ENCODE results near the gene PRX.
A peak's percentile ranks its signal among the peaks of the same experiment; 100 is the strongest.
"Not testable (repeated sequence)": the region's sequence is repeated elsewhere in the genome, so short reads cannot be mapped to it uniquely, and the experiment has no call there.

PRX gene

GRCh38 chr19:40432760-40433159 lies 19.6 kb upstream of the PRX start:
- DNase-seq, result not testable (repeated sequence)

GRCh38 chr19:40431698-40432097 lies 18.5 kb upstream of the PRX start:
- no peak for DNase-seq

DNA sequence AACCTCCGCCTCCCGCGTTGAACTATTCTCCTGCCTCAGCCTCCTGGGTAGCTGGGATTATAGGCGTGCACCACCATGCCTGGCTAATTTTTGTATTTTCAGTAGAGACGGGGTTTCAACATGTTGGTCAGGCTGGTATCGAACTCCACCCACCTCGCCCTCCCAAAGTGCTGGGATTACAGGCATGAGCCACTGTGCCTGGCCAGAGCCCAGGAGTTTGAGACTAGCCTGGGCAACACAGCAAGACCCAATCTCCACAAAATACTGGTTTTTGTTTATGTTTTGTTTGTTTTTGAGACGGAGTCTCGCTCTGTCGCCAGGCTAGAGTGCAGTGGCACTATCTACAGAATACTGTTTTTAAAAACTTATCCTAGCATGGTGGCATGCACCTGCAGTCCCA lies 17.1 kb upstream of the PRX start:
- not testable (repeated sequence) for DNase-seq

GRCh38 chr19:40428197-40428596 lies 15.0 kb upstream of the PRX start:
- not testable (repeated sequence) for DNase-seq

GRCh38 chr19:40425450-40426287 lies 12.5 kb upstream of the PRX start, which contains the start of gene SERTAD1:
SERTAD1 (minus strand) TSS chr19:40425992; CDS start chr19:40423546, 2,446 bp downstream.
- DNase-seq, result peak; percentile 97

DNA sequence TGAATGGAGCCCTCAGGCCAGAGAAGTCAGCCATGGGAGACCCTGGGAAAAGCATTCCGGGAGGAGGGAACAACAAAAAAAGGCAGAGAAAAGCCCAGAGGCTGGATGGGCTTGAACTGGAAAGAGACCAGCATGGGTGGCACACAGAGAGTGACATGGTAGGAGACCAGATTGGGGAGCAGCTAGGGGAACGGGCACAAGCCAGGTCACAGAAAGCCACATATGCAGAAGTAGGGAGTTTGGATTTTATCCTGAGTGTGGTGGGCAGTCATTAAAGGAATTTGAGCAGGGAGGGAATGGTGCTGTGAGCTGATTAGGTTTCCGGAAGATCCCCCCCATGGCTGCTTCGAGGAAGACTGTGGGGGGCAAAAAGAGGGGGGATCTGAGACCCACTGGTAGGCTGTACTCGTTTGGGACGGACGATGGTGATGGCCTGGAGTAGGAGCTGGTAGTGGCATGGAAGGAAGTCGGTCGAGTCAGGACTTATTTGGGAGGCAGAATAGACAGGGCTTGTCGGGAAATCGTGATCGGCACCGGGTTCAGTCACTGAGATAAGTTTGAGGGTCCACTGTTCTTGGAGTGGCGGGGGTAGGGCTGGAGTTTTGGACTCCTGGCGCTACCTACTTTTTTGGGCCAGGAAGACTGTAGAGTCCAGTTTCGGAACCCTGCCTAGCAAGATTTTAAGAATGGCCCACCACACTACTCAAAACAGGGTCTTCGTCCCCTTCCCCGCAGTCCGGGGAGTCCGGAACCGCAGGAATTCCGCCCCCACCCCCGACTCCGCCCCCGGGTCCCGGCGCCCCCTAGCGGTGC lies 11.7 kb upstream of the PRX start:
- DNase-seq, result no peak

- DNase-seq, result no peak
These were observed 10.8 kb upstream of the PRX start for GRCh38 chr19:40423938-40424337.

DNA sequence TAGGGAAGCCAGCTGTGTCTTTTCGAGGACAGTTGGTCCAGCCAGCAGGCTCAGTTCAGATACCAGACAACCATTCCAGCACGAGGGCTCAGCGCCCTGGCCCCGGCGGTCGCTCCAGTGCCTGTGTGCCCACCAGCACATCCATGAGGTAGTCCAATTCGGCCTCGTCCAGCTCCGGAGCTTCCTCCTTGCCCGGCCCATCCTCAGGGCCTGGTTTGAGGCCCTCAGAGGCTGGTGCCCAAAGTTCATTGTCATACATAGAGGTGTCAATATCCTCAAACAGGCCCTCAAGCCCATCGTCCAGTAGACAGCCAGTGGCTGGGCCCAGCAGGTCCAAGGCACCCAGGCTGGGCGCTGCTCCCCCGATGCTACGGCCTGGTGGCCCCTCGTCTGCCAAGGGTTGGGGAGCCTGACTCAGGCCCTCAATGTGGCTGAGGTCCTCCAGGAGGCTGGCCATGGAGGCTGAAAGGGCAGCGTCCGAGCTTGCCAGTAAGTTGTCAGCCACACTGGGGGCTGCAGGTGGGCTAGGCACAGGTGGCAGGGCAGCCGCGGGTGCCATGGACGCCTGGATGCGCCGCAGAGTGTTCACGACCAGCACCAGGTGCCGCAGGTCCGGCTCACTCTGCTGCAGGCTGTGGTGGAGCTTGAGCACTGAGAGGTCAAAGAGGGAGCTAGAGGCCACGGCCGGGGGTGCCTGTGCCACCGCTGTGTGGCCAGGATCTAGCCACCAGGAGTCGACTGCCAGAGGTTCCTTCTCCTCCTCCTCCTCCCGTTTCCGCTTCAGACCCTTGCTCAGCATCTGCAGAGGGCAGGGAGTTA lies 9.8 kb upstream of the PRX start:
- DNase-seq, result no peak

GRCh38 chr19:40421993-40422747 lies 9.0 kb upstream of the PRX start:
- DNase-seq, result no peak

DNA sequence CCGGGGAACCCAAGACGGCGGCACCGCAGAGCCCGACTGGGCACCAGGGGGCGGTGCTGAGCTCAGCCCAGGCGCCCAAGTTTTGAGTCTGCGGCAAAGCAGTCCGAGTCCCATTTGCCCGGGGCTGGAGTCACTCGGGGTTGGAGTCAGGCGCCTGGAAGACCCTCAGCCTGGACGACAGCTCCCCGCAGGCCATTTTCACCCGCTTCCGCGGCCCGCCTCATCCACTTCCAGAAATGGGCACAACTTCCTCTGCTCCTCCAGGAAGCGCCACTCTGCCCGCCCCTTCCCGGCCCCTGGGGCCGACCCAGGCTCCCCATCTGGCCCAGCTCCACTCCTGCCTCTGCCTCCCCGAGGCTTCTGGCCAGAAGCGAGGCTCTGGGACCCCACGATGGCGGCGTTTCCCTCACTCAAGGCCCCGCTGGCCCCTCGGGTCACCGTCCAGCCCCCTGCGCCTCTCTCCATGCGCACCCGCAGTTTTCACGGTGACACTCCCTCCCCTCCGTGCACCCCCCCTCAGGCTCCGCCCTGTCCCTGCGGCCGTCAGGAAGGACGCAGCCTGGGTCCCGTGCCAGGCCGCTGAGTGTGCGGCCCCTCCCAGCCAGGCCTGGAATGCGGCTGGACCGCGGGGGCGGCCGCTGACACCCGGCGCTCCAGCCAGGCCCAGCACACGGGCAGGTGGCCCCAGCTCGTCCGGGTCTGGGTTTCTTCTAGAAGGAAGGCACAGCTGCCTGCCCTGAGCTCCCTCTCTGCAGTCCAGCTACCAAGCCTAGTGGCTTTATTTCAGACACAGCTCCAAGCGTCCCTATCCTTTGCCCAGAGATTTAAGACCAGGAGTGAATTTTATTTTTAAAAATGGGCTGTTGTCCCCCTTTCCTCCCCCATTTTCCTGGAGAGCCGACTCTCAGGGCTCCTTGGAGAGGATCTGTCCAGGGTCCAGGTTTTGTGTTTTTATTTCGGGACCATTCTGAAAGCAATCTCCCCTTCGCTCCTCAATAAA lies 7.9 kb upstream of the PRX start:
- no peak for DNase-seq

DNA sequence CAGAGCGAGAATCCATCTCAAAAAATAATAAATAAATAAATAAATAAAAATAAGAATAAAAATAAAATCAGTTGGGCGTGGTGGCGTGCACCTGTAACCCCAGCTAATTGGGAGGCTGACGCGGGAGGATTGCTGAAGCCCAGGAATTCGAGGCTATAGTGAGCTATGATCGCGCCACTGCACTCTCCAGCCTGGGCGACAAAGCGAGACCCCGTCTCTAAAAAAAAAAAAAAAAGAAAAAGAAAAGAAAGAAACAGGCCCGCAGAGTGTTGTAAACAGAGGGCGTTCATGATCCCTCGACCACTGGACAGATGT lies 7.2 kb upstream of the PRX start:
- no peak for DNase-seq

- no peak for DNase-seq
These were observed 6.6 kb upstream of the PRX start for GRCh38 chr19:40419780-40420179.

- DNase-seq, result no peak
These were observed 6.0 kb upstream of the PRX start for GRCh38 chr19:40419066-40419612.

DNA sequence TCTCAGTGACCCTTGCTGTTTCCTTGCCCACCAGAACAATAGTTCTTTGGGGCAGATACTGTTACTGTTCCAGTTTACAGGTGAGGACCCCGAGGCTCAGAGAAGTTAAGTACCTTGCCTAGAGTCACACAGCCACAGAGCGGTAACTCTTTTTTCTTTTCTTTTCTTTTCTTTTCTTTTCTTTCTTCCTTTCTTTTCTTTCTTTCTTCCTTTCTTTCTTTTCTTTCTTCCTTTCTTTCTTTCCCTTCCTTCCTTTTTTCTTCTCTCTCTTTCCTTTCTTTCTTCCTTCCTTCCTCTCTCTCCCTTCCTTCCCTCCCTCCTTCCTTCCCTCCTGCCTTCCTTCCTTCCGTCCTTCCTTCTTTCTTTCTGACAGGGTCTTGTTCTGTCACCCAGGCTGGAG lies 4.9 kb upstream of the PRX start:
- no peak for DNase-seq

DNA sequence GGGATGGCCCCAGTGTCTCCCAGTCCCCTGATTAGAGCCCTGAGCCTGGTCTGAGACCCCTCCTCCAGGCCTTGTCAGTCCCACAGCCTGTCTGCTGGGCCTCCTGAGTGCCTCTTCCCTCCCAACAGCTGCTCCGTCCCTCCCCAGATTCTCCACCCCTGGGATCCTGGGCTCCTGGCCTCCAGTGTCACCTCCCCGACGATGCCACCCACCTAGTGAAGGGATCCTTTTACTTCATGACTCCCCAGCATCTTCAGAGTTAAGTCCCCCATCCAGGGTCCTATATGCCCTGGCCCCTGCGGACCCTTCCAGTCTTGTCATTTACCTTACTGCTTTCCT lies 4.4 kb upstream of the PRX start:
- DNase-seq, result no peak

GRCh38 chr19:40416918-40417642 lies 3.9 kb upstream of the PRX start:
- no peak for DNase-seq

- DNase-seq, result no peak
These were observed 2.6 kb upstream of the PRX start for GRCh38 chr19:40415768-40416167.

DNA sequence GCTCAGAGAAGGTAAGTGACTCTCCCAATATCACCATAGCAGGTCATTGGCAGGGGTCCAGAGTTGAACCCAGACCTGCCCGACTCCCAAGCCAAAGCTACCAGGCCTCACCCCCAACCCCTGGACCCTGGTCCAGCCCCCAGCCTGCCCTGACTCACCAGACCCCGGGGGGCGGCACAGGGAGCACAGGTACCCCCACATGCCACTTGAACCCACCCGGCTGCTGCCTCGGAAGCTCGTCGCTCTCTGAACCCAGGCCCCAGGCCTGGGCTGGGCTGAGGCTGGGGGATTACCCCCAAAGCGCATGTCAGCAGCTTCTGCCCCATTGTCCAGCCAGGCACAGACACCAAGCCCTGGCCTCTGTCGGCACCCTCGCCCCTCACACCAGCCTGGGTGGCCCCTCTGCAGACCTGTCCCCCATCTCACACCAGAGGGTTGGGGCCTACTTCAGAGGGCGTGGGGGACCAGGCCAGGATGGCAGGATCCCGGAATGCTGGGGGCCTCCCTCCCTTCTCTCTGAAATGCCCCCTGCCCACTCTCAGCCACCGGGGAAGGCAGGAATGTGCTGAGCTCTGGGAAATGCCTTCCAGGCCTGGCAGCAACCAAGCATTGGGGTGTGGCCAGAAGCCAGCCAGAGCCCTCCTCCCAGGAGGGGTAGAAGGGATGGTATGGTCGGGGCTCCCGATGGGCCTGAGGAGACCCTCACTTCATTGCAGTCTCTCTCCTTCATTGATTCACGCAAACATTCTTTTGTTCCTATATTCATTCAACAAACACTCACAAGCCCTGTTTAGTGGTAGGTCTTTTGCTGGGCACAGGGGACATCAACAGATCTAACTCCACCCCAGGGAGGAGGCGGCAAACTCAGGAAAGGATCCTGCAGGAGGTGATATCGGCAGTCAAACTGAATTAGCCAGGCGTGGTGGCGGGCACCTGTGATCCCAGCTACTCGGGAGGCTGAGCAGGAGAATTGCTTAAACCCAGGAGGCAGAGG lies 1.7 kb upstream of the PRX start:
- DNase-seq, result no peak

GRCh38 chr19:40412866-40413265 lies 312 bp downstream of the PRX start:
- DNase-seq, result no peak
